Globus pallidus (tissue), 1 donor: ENCODE results near the gene RASL10B.

ENCODE experiments used
- DNase-seq: peaks from one replicate; pipeline ENCODE4 v3.0.0-alpha.2; 2015; ENCODE audit warnings: low spot score

RASL10B gene

DNA sequence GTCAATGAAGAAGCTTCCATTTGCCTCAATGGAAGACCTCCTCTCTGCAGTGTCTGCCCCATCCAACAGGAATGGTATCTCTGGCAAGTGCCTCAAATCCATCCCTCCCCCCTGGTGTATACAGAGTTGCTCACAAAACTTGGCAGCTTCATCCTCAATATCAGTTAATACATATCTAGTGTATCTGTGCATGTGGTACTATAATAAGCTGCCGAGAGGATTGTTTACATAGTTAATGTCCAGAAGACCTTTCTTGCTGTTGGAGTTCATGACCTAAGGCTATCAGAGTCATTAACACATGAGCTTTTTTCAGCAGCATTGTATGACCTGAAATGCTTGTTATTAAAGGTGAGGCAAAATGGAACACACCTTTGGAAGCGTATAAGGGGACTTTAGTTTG, 14.0 kb upstream of the RASL10B start:
- no peak for DNase-seq

DNA sequence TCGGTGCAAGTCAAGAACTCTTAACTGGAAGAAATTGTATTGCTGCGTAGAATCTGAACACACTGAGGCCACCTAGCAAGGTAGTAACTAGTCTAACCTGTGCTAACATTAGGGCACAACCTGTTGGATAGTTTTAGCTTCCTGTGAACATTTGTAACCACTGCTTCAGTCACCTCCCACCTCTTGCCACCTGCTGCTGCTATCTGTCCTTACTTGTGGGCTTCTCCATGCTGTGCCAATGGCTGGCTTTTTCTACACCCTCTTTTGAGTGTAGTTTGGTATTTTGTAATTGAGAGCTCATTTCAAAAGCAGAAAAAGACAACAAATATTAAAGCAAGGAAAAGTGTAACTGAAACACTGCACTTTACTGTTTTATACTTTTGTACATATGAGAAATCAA, 7.7 kb upstream of the RASL10B start:
- no peak for DNase-seq

DNA sequence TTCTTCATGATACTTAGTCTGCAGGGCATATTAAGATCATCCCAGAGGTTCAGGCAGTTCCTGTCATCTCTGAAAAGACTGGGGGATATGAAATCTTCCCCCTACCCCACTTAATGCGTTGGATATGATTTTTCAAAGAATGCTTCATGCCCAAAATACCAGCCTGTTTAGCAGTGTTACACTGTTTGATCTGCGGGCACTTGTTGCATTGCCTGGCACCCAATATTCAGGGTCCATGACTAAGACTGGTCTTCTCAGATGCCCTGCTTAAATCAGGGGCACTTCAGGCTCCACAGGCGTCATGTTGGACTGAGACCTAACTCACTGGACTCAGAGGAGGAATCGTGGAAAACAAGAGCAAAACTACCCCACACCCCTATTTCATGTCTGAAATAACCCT, 6.4 kb upstream of the RASL10B start:
- DNase-seq = no peak

DNA sequence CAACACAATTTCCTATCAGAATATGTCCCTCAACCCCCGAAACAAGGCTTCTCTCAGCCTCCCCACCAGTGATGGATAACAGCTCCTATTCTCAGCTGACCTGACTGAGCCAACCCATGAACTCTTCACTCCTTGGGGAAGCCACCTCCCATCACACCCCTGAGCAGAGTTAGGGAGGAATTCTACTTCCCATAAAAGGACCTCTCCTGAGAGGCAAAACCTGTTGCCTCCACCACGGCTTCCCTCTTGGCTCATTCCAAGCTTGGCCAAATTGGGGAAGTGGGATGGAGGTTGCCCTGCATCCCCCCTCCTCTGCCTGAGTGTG, 5.7 kb upstream of the RASL10B start:
- DNase-seq = no peak

DNA sequence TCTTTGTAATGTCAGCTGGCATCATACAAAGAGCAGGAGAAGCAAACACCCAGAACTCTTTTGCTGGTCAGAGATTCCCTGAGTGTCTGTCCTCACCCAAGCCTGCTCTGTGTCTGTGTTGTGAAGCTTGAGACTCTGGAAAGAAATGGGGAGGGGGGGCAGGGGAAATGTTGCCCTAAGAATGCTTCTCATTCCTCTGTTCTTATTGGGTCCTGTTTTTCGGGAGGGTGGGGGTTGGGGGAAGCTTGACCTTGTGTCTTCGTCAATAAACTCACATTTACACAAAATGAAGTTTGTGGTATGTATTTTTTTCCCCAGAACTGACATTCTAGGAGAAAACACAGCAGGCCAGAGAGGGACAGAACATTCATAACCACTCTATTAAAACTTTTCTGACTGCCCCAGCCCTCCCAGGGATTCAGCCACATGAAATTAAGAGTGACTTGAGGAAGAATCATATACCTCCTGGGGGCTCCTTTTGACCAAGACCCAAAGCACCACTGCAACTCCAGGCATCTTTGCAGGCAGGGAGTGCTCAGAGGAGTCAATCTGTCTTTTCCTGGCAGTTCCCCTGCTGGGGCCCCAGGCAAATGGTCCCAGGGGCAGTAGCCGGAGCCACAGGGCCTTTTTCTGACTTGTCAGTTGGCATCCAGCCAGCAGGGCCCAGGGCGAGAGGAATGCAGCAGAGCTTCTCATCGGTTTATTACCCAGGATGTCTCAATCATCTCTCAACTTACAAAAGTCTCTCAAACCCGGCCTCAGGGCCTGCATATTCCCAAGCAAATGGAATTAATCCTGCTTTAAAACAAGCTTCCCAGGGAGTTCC, 5.1 kb upstream of the RASL10B start:
- no peak for DNase-seq

DNA sequence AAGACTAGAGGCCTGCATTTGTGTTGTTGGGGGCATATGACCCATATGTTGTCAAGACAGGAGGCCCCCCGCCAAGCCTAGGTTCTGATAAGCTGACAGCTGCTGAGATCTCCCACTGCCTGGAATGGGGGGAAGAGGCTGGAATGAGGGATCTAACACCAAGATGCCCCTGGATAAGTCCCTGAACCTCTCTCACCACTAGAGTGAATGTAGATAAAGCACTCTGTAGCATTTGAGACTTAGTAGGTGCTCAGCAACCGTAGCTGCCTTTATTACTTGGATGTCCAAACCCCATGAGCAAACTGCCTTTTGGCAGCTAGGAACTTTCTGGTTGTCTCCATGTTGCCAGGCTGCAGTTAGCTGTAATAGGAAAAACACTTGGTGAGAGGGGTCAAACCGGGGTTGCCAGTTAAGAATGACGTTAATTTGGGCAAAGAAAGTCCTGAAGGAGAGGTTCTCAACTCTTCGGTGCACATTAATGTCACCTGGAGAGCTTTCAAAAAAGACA, 4.4 kb upstream of the RASL10B start:
- no peak for DNase-seq

DNA sequence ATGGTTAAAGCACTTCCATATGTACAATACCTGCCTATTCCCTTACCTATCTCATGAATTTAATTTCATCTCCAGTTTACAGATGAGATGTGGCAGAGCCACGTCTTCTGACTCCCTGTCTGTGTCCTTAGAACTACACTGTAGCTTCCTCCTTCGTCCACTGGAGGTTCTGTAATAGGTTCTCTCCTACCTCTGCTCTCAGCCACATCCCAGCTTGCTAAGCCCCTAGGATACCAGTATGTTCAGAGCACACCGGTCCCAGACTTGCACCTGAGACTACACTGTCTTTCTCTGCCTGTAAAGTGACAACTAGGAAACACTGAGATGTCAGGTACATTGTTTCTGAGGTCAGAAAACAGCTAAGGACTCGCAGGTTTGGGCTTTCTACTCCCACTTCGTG, 3.8 kb upstream of the RASL10B start:
- no peak for DNase-seq

DNA sequence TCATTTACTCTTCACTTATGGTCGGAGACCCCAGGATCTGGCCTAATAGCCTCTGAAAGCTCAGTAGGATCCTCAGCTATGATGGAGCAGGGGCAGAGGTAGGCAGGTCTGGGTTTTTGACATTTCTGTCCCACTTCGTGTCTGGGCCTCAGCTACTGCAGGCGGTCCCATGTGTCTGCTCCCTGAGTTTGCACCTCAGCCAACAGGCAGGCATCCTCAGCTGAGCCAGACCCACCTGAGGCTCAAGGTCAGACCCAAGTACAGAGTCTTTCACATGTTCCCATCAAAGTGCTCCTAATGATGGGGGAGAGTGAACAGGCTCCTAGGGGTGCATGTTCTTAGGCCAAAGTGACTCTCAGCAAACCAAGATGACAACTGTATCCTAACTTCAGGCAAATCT, 2.9 kb upstream of the RASL10B start:
- no peak for DNase-seq

DNA sequence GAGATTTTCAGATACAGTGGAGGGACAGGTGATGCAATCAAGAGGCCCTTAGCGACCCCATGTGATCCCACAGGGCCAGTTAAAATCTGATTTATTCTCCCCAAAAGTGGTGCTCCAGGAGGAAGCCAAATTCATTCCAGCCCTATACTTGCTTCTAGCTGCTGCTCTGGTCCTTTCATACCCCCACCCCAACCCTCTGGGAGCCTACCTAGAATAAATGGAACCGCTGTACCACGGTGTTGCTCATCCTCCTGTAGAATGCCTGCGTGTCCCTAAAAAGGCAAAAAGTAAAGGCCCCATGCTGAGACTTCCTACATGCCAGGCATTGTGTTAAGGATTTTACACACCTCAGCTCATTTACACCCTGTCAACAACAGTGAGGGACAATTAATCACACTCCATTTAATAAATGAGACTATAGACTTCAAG, 2.0 kb upstream of the RASL10B start:
- no peak for DNase-seq

DNA sequence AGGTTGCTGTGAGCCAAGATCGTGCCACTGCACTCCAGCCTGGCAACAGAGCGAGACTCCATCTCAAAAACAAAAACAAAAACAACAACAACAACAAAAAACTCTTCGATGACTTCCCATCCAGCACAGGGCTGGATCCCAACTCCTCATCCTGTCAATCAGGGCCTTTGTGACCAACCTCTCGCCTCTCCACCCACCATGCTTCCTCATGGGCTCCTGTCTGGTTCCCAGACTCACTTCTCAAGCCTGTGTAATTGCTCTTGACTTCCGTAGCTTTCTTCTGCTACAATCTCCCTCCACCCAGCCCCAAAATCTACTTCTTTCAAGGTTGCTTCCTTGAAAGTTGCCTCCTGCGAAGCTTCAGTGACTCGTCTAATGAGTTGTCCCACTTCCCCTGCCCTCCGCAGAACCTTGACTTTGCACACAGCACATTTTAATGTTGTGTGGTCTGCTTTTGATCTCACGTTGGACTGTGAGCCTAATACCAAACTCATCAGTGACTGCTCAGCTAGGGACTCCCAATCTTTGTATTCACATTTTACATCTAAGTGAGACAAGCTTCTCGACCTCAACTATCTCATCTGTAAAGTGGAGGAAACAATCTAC, 936 bp upstream of the RASL10B start:
- no peak for DNase-seq

DNA sequence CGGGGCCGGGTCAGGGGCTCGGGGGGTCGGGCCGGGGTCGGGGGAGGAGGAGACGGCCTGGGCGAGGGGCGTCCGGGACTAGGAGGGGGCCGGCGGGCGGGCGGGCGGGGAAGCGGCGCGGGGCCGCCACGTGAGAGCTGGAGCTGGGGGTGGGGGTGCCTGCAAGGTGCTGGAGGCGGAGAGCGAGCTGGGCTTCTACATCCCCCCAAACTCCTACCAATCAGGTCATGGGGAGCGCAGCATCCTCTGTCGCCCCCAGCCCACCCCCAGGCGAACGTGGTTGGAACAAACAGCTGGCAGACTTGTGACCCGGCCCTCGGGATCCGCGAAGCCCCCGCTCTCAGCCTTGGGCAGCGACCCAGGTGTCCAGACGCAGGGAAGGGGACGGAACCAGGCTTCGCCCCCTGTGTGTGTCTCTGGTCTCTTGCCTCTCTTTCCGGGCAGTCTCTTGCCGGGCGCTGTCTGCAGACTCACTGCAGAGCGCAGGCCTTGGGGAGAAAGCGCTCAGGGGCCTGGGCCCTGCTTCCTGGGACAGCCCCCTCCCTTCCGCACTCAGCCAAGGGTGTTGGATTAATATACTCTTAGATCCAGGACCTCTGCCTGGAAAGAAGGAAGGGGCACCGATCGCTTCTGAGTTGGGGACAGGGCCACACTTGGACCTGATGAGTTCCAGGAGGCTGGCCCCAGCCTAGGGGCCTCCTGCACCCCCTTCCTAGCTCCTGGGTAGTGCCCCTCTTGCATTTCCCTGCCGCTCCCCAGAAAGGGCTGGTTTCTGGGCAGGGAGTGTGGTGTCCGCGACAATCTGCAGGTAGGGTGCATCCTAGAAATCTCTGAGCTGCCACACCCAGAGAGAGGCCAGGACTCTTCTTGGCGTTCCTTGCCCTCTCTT, 722 bp downstream of the RASL10B start:
- DNase-seq = no peak

DNA sequence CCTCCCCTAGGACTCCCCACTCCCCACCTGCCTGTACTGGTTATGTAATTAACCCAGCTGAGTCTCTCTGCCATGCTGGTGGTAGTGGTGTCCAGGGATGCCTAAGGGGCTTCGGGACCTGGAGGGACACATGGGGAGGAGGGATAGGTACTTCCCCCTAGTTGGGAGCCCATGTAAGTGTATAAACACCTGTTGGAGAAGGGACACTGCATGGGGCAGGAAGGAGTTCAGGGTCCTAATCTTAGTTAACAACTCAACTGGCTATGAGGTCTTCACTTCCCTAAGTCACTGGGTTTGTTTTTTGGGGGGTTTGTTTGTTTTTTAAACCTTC, 1.3 kb downstream of the RASL10B start:
- no peak for DNase-seq

DNA sequence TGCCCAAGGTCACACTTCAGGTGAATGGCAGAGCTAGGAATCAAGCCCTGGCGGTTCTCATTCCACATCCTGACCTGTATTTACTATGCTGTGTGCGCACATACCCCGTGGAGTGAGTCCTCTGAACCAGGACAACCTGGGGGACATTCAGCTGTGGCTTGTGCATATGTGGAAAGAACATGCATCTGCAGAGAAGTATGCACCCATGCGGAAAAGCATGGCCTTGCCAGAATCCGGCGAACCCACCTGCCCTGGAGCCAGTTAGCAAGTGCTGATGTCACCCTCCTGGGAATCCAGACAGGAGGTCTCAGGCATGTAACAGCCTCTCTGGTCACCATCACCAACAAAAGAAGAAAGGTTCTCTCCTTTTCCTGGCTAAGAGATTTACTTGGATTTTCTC, 1.9 kb downstream of the RASL10B start:
- DNase-seq = no peak

DNA sequence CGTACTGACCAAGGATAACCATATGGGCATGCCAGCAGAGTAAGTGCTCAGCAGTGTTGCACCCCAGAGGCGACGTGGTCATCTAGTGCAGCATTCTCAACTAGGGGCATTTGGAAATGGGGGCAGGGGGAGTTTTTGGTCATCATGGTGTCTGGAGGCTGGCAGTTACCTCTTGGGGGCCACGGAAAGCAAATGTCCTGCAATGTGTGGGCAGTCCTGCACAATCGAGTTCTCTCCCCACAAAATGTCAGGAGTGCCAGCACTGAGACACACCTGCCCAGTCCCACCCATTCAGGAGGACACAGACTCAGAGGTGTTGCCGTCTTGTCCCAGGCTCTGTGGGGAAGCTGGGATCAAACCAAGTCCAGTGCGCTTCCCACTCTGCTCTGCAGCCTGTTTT, 3.0 kb downstream of the RASL10B start:
- no peak for DNase-seq

DNA sequence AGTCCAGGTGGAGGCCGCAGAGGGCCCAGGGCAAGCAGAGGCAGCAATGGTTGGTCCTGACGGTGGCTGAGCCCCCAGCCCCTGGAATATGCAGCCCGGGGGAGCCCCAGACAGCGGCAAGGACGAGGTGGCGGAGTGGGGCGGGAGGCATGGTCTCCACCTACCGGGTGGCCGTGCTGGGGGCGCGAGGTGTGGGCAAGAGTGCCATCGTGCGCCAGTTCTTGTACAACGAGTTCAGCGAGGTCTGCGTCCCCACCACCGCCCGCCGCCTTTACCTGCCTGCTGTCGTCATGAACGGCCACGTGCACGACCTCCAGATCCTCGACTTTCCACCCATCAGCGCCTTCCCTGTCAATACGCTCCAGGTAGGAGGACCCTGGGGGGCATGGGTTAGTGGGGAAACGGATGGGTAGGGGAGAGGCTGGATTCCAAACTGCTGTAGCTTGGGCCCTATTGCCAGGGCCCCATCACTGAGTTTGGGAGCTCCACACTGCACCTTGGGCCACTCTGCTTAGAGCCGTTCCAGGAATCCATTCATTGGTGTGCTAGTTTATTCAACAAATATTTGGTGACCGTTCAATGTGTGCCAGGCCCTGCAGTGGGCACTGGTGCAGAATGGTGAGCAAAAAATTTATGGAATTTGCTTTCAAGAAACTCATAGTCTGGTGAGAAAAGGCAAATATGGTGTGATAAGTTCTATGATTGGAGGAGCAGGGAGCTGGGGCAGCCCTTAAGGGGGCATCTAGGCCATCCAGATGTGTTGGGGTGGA, 3.8 kb downstream of the RASL10B start:
- DNase-seq = no peak

DNA sequence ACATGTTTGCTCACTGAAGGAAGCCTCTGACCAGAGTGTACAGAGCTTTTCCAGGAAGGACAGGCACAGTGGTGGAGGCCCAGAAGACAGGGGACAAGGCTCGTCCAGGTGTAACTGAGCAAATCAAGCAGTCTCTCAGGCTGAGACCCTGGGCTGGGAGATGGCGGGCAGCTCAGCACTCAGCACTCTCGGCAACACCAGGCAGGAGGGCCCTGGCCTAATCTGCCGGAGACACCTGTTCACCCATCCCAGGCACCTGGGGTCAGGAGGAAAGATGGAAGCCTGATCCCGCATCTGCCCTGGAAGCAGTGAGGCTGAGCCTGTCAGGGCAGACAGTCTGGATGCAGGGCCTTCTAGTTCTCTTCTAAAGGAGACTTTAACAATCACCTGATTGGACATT, 4.8 kb downstream of the RASL10B start:
- DNase-seq = no peak

DNA sequence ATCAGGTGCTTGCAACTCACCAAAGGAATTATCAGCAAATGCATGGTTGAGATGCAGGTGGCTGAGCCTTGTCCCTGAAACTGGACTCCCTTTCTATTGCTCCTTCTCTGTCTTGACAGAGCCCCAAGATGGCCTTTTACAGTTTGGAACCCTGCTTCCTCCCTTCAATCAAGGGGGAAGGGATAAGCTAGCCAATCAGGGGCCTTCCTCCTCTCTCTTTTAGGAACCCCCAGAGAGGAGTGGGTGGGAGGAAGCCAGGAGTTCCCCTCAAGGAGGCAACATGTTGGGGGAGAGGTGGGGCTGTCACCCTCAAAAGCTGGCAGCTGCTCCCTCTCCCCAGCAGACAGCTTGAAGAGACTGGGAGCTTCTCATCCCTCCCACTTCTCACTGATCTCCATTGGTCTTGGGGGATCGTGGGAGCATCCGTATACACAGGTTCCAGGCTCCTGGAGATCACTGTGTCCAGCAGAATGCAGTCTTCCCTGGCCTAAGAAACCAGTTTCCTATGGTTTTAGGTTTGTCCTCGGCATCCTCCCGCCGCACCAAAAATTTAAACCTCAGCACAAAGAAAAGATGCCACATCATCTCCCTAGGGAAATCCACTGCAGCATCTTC, 7.2 kb downstream of the RASL10B start:
- DNase-seq = no peak

DNA sequence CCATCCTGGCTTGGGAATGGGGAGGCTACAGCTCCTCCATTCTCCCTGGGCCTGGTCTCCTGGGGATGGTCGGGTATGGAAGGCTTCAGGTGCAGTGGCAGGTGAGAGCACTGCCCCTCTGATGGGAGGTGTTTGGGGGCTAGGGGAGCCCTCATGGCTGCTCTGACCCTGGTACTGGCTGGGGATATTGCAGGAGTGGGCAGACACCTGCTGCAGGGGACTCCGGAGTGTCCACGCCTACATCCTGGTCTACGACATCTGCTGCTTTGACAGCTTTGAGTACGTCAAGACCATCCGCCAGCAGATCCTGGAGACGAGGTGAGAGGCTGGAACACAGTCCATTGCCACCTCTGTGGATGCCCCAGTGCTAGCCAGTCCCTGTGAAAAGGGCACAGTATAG, 8.8 kb downstream of the RASL10B start:
- no peak for DNase-seq

DNA sequence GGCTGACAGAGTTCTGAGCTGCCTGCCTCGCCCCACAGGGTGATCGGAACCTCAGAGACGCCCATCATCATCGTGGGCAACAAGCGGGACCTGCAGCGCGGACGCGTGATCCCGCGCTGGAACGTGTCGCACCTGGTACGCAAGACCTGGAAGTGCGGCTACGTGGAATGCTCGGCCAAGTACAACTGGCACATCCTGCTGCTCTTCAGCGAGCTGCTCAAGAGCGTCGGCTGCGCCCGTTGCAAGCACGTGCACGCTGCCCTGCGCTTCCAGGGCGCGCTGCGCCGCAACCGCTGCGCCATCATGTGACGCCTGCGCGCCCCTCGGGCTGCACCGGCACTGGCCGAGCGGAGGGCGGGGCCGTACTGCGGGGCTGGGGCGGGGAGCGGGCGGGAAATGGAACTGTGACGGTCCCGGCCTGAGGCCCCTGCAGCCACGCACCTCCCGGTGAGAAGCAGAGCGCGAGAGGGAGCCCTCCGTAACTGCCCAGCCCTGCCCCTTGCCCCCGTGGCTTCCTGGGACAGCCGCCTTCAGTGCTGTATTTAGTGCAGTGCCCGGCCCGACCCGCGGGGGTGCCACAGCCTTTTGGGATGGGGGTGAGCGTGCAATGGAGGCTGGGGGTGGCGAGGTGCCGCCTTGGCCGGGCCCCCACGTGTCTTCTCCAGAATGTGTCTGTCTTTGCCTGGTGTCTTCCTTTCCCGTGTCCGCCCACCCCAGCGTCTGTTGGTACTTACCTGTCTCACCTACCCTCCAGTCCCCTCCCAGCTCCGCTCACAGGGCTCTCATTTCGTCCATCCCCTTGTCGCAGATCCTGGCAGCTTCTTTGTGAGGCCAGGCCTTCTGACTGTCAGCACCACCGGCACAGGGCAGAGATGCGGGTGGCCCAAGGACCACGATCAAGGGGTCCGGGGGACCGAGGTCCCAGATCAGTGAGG, 9.8 kb downstream of the RASL10B start:
- DNase-seq = no peak

DNA sequence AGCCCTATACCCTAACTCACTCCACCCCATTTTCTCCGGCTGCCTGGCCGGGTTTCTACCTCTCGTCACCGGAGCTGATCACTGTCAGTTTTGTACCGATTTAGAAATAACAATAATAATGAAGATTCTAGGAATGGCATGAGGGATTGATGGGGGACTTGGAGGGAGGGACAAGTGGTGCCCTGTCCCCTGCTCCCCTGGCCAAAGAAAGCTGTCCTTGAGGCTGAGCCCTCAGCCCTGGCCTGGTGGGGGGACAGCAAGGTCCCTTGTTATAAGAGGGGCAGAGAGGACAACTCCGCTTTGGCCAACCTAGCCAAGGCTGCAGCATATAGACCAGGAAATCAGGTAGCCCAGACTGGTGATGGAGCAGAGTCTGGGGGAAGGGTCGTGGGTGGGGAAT, 11.1 kb downstream of the RASL10B start:
- DNase-seq = no peak
